ENCODE data around the gene RHO. TPM values are rescaled to one million over a fixed set of nuclear protein-coding genes. Genes with fewer than 3 reads are reported as not detected.

Gene RHO
- total and polyA plus RNA-seq, 10 of the 15 experiments (the other 5 are each of a cell fraction or from before 2014, with no cell fraction given): not detected

DNA sequence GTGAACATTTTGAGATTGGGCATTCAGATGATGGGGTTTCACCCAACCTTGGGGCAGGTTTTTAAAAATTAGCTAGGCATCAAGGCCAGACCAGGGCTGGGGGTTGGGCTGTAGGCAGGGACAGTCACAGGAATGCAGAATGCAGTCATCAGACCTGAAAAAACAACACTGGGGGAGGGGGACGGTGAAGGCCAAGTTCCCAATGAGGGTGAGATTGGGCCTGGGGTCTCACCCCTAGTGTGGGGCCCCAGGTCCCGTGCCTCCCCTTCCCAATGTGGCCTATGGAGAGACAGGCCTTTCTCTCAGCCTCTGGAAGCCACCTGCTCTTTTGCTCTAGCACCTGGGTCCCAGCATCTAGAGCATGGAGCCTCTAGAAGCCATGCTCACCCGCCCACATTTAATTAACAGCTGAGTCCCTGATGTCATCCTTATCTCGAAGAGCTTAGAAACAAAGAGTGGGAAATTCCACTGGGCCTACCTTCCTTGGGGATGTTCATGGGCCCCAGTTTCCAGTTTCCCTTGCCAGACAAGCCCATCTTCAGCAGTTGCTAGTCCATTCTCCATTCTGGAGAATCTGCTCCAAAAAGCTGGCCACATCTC, 6.1 kb downstream of the RHO start:
- POLR2A ChIA-PET: interaction anchor here (0.6 to 1.5 kb wide), 3 partner anchors 13 to 141 kb away, joined by 3 to 5 read pairs (median 3); no protein-coding TSS in a partner anchor
- 14% methylated on average over 4 of the region's 4 CpGs for WGBS (ENCODE audit: insufficient coverage, insufficient replicate concordance, low lambda C conversion rate, missing lambda C conversion rate)

More for the DNA sequence above, 6.1 kb downstream of the RHO start:
- Histone ChIP-seq H3K4me1 (ENCODE audit: control insufficient read depth, insufficient read depth, low read length) (no peaks in the 10 kb centered on the region), H3K27me3 (replicated peaks in 1 of 2; ENCODE audit: control insufficient read depth in 2 of 2, insufficient read depth in 2 of 2, low read length in 1 of 2) (no peaks in the 10 kb centered on the region; a peak in 1 of 4 replicates), H2AFZ (ENCODE audit: control insufficient read depth, low read depth, low read length) (no peak overlapping the region), H3K9me3 (replicated peaks; ENCODE audit: control insufficient read depth, insufficient read depth, low read length) (no peaks in the 10 kb centered on the region), H3K36me3 (ENCODE audit: control insufficient read depth in 2 of 2, insufficient read depth in 2 of 2, low read length in 1 of 2) (no peaks in the 10 kb centered on the region), H4K20me1 (ENCODE audit: control insufficient read depth, insufficient read depth) (no peaks in the 10 kb centered on the region), H3K9ac (ENCODE audit: control insufficient read depth, insufficient read depth, low read length) (no peak overlapping the region), H3K79me2 (ENCODE audit: control insufficient read depth, insufficient read depth, low read length) (no peaks in the 10 kb centered on the region), H3K4me3 (no peak overlapping the region), H3K4me2 (ENCODE audit: control insufficient read depth, insufficient read depth) (no peak overlapping the region), H3K27ac (ENCODE audit: control insufficient read depth, insufficient read depth) (no peak overlapping the region)
- ATAC-seq: no peak
- intact Hi-C loops (cut with micrococcal nuclease; ENCODE audit: unreplicated experiment) (no loop called here), in situ Hi-C loops (cut with MboI) (no loop called here)
- 0 out of 4 replicates have a peak, but pooled peaks of 1 of the 2 experiments have one; percentile 13 for TF ChIP-seq BHLHE40 (IDR thresholded peaks at IDR 0.05; ENCODE audit: borderline replicate concordance in 1 of 2, low read depth in 2 of 2, low read length in 1 of 2)
- no peak for TF ChIP-seq TCF12 (IDR thresholded peaks at IDR 0.05; ENCODE audit: low read depth, low read length)
- TF ChIP-seq ZNF207 (IDR thresholded peaks at IDR 0.05; ENCODE audit: borderline replicate concordance): no peak
- peak; percentile 48 for TF ChIP-seq IKZF1 (conservative IDR thresholded peaks at IDR 0.05)
- TF ChIP-seq, protein P1, sequence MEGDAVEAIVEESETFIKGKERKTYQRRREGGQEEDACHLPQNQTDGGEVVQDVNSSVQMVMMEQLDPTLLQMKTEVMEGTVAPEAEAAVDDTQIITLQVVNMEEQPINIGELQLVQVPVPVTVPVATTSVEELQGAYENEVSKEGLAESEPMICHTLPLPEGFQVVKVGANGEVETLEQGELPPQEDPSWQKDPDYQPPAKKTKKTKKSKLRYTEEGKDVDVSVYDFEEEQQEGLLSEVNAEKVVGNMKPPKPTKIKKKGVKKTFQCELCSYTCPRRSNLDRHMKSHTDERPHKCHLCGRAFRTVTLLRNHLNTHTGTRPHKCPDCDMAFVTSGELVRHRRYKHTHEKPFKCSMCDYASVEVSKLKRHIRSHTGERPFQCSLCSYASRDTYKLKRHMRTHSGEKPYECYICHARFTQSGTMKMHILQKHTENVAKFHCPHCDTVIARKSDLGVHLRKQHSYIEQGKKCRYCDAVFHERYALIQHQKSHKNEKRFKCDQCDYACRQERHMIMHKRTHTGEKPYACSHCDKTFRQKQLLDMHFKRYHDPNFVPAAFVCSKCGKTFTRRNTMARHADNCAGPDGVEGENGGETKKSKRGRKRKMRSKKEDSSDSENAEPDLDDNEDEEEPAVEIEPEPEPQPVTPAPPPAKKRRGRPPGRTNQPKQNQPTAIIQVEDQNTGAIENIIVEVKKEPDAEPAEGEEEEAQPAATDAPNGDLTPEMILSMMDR (IDR thresholded peaks at IDR 0.05 in 2 of 3, conservative IDR thresholded peaks at IDR 0.05 in 1 of 3; ENCODE audit: control insufficient read depth in 2 of 3, extremely low read depth in 1 of 3, insufficient read depth in 1 of 3, low read depth in 3 of 3, low read length in 3 of 3): no peak
- no peak for TF ChIP-seq SMC3 (IDR thresholded peaks at IDR 0.05; ENCODE audit: borderline replicate concordance, low read length)
- TF ChIP-seq, protein P2, sequence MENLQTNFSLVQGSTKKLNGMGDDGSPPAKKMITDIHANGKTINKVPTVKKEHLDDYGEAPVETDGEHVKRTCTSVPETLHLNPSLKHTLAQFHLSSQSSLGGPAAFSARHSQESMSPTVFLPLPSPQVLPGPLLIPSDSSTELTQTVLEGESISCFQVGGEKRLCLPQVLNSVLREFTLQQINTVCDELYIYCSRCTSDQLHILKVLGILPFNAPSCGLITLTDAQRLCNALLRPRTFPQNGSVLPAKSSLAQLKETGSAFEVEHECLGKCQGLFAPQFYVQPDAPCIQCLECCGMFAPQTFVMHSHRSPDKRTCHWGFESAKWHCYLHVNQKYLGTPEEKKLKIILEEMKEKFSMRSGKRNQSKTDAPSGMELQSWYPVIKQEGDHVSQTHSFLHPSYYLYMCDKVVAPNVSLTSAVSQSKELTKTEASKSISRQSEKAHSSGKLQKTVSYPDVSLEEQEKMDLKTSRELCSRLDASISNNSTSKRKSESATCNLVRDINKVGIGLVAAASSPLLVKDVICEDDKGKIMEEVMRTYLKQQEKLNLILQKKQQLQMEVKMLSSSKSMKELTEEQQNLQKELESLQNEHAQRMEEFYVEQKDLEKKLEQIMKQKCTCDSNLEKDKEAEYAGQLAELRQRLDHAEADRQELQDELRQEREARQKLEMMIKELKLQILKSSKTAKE (IDR thresholded peaks at IDR 0.05; ENCODE audit: low read depth, poor library complexity, severe bottlenecking): no peak
- peak; percentile 33; the same call in 1 of the 2 replicates for TF ChIP-seq ATF7 (IDR thresholded peaks at IDR 0.05; ENCODE audit: low read depth)
- TF ChIP-seq, protein P3, sequence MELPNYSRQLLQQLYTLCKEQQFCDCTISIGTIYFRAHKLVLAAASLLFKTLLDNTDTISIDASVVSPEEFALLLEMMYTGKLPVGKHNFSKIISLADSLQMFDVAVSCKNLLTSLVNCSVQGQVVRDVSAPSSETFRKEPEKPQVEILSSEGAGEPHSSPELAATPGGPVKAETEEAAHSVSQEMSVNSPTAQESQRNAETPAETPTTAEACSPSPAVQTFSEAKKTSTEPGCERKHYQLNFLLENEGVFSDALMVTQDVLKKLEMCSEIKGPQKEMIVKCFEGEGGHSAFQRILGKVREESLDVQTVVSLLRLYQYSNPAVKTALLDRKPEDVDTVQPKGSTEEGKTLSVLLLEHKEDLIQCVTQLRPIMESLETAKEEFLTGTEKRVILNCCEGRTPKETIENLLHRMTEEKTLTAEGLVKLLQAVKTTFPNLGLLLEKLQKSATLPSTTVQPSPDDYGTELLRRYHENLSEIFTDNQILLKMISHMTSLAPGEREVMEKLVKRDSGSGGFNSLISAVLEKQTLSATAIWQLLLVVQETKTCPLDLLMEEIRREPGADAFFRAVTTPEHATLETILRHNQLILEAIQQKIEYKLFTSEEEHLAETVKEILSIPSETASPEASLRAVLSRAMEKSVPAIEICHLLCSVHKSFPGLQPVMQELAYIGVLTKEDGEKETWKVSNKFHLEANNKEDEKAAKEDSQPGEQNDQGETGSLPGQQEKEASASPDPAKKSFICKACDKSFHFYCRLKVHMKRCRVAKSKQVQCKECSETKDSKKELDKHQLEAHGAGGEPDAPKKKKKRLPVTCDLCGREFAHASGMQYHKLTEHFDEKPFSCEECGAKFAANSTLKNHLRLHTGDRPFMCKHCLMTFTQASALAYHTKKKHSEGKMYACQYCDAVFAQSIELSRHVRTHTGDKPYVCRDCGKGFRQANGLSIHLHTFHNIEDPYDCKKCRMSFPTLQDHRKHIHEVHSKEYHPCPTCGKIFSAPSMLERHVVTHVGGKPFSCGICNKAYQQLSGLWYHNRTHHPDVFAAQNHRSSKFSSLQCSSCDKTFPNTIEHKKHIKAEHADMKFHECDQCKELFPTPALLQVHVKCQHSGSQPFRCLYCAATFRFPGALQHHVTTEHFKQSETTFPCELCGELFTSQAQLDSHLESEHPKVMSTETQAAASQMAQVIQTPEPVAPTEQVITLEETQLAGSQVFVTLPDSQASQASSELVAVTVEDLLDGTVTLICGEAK (IDR thresholded peaks at IDR 0.05; ENCODE audit: borderline replicate concordance): no peak
- TF ChIP-seq ASH2L (IDR thresholded peaks at IDR 0.05; ENCODE audit: borderline replicate concordance, low read depth): no peak
- RAD21 ChIA-PET (ENCODE audit: unreplicated experiment): interaction anchor here (0.6 to 2.1 kb wide), 3 partner anchors 9 to 137 kb away, joined by 3 to 7 read pairs (median 3); no protein-coding TSS in a partner anchor
- no peak for DNase-seq (ENCODE audit: low read depth, low spot score)
- no peak for FAIRE-seq
- no TSS peak for BruUV-seq (replicated peaks)
- SMC1A ChIA-PET (ENCODE audit: uncharacterized antibody, unreplicated experiment): interaction anchor here (1.8 kb wide), 1 partner anchor 9 kb away, joined by 11 read pairs; no protein-coding TSS in a partner anchor
- CTCF ChIA-PET: interaction anchor here (1.1 to 1.2 kb wide), 3 partner anchors 8 to 295 kb away, joined by 4 to 6 read pairs (median 5); no protein-coding TSS in a partner anchor

Data from GM12878 (cell line).